SU-DHL-6 (cell line): ENCODE data around the gene CSNK1G2.

Source experiments
- H2AFZ ChIP-seq: fragments of 200-600 bp; sonication (generic); 2 replicates; pipeline ENCODE4 v1.6.1; 2014; ENCODE audit warnings: low read depth, mild to moderate bottlenecking, moderate library complexity, mixed read lengths, antibody characterized with exemption, low read length; ENCODE audit not compliant: severe bottlenecking
- H3F3A ChIP-seq: fragments of 200-600 bp; shearing (Covaris generic); 2 replicates; pipeline ENCODE4 v1.6.0; 2016; ENCODE audit warnings: antibody characterized with exemption, mild to moderate bottlenecking; ENCODE audit not compliant: insufficient read depth
- H3K27ac ChIP-seq: fragments of 200-600 bp; sonication (generic); 2 replicates; pipeline ENCODE4 v1.5.1; 2016; ENCODE audit warnings: low read depth, mild to moderate bottlenecking, low read length, moderate library complexity, mixed read lengths
- H3K27me3 ChIP-seq: fragments of 200-600 bp; sonication (generic), shearing (Covaris generic); 2 replicates; pipeline ENCODE4 v1.6.0; 2014; ENCODE audit warnings: mild to moderate bottlenecking, low read length
- H3K36me3 ChIP-seq: fragments of 200-600 bp; sonication (generic); 2 replicates; pipeline ENCODE4 v1.6.1; 2014; ENCODE audit warnings: mild to moderate bottlenecking, low read length, mixed read lengths
- H3K4me2 ChIP-seq: fragments of 300-600, 200-600 bp; shearing (Covaris generic), sonication (generic); 2 replicates; pipeline ENCODE4 v1.6.0; 2014; ENCODE audit warnings: low read length, low read depth, mild to moderate bottlenecking; ENCODE audit not compliant: poor library complexity, severe bottlenecking
- H3K4me3 ChIP-seq: fragments of 200-600 bp; sonication (generic); 2 replicates; pipeline ENCODE4 v1.5.1; 2014; ENCODE audit warnings: antibody characterized with exemption, low read length, mild to moderate bottlenecking, mixed read lengths; ENCODE audit not compliant: insufficient read depth, poor library complexity, severe bottlenecking
- H3K79me2 ChIP-seq: fragments of 200-600 bp; sonication (generic); 2 replicates; pipeline ENCODE4 v1.6.1; 2014; ENCODE audit warnings: mild to moderate bottlenecking, low read length, moderate library complexity; ENCODE audit not compliant: insufficient read depth
- H3K9ac ChIP-seq: fragments of 200-600 bp; sonication (generic); 2 replicates; pipeline ENCODE4 v1.7.0; 2014; ENCODE audit warnings: mild to moderate bottlenecking, low read length
- H3K9me2 ChIP-seq: fragments of 200-600 bp; sonication (generic); replicated peaks from 2 replicates; pipeline ENCODE4 v1.6.1; 2014; ENCODE audit warnings: low read length; ENCODE audit not compliant: insufficient read depth
- H3K9me3 ChIP-seq: fragments of 200-600 bp; sonication (generic); 2 replicates; pipeline ENCODE4 v1.6.1; 2014; ENCODE audit warnings: low read length, mixed read lengths; ENCODE audit not compliant: insufficient read depth
- H4K20me1 ChIP-seq: fragments of 200-600 bp; sonication (generic); 2 replicates; pipeline ENCODE4 v1.6.1; 2014; ENCODE audit warnings: low read depth, mild to moderate bottlenecking, antibody characterized with exemption, low read length, moderate library complexity, mixed read lengths
- CTCF ChIP-seq: fragments of 200-600 bp; sonication (generic); IDR thresholded peaks from one replicate; pipeline ENCODE4 v1.5.1; 2017; ENCODE audit warnings: antibody characterized with exemption, mild to moderate bottlenecking, low read length, moderate library complexity; ENCODE audit not compliant: insufficient read depth, poor library complexity, severe bottlenecking
- EZH2phosphoT487 ChIP-seq: fragments of 200-600 bp; sonication (generic), shearing (Covaris generic); conservative IDR thresholded peaks from 2 replicates; pipeline ENCODE4 v1.6.1; 2018; ENCODE audit warnings: mild to moderate bottlenecking, antibody characterized with exemption, low read length, moderate library complexity, mixed read lengths

Gene CSNK1G2

GRCh38 chr19:1924320-1924961, 16.5 kb upstream of the CSNK1G2 start:
- Histone ChIP-seq H4K20me1 (no peaks in the 10 kb centered on the region), H3K9ac (no peak overlapping the region), H2AFZ (no peak overlapping the region), H3K9me2 (no peaks in the 10 kb centered on the region), H3K79me2 (no peaks in the 10 kb centered on the region), H3K27me3 (no peaks in the 10 kb centered on the region), H3K9me3 (no peaks in the 10 kb centered on the region), H3K27ac (no peak overlapping the region), H3K4me3 (no peak overlapping the region), H3K36me3 (no peaks in the 10 kb centered on the region), H3F3A (no peaks in the 10 kb centered on the region), H3K4me2 (no peak overlapping the region)
- TF ChIP-seq CTCF, result no peak
- no peak for TF ChIP-seq EZH2phosphoT487

GRCh38 chr19:1925544-1925943, 15.4 kb upstream of the CSNK1G2 start:
- Histone ChIP-seq H3K36me3 (no peaks in the 10 kb centered on the region), H3K9ac (no peak overlapping the region), H3F3A (no peaks in the 10 kb centered on the region), H2AFZ (no peak overlapping the region), H3K27me3 (no peaks in the 10 kb centered on the region), H3K9me2 (no peaks in the 10 kb centered on the region), H3K27ac (no peak overlapping the region), H3K4me2 (no peak overlapping the region), H3K79me2 (no peaks in the 10 kb centered on the region), H4K20me1 (no peaks in the 10 kb centered on the region), H3K9me3 (no peaks in the 10 kb centered on the region), H3K4me3 (no peak overlapping the region)
- TF ChIP-seq EZH2phosphoT487 (no peak), CTCF (no peak)

GRCh38 chr19:1929021-1929742, 11.8 kb upstream of the CSNK1G2 start:
- peak; percentile 89 for TF ChIP-seq CTCF
- TF ChIP-seq EZH2phosphoT487, result no peak
- Histone ChIP-seq H4K20me1 (no peaks in the 10 kb centered on the region), H3K4me3 (no peak overlapping the region), H3K27ac (no peak overlapping the region), H3K9me2 (no peaks in the 10 kb centered on the region), H3K9ac (no peak overlapping the region), H3K36me3 (no peaks in the 10 kb centered on the region), H3K27me3 (no peaks in the 10 kb centered on the region), H2AFZ (no peak overlapping the region), H3K4me2 (peak overlapping the region; percentile 37), H3K79me2 (no peaks in the 10 kb centered on the region), H3F3A (no peaks in the 10 kb centered on the region), H3K9me3 (no peaks in the 10 kb centered on the region)
